NCI-H2227 (cell line): Measurements from ENCODE around the gene NDRG3.
"Not testable (repeated sequence)": the region's sequence is repeated elsewhere in the genome, so short reads cannot be mapped to it uniquely, and the experiment has no call there.

Source experiments
- DNase-seq: peaks from one replicate; lab custom pipeline; 2025; ENCODE audit not compliant: unreplicated experiment; lab: John Stamatoyannopoulos, UW

Gene NDRG3

GRCh38 chr20:36608388-36608728 lies 137.5 kb downstream of the NDRG3 start:
- not testable (repeated sequence) for DNase-seq

- DNase-seq, result no peak
Measured at GRCh38 chr20:36607586-36608387, 138.1 kb downstream of the NDRG3 start.

- peak; percentile 31 for DNase-seq
Measured at GRCh38 chr20:36606158-36607066, 139.5 kb downstream of the NDRG3 start.

- DNase-seq, result peak; percentile 100
Measured at GRCh38 chr20:36605399-36606157, 140.3 kb downstream of the NDRG3 start, which contains the start of gene RAB5IF. RAB5IF (plus strand) TSS chr20:36605779; CDS start chr20:36605952, 173 bp downstream.

GRCh38 chr20:36604952-36605398 lies 140.9 kb downstream of the NDRG3 start:
- peak; percentile 44 for DNase-seq
